Mononuclear cell (primary cell): ENCODE results near the gene SHANK1. TPM values are rescaled to one million over a fixed set of nuclear protein-coding genes. Genes with fewer than 3 reads are reported as not detected.

Experiments
- H3K27me3 ChIP-seq: 2 replicates; pipeline ENCODE4 v1.6.0; 2011; ENCODE audit warnings: low read length, control low read depth; ENCODE audit not compliant: insufficient read depth
- H3K4me1 ChIP-seq: 2 replicates; pipeline ENCODE4 v1.5.1; 2011; ENCODE audit warnings: mild to moderate bottlenecking, low read length, control low read depth; ENCODE audit not compliant: insufficient read depth
- H3K4me3 ChIP-seq: 2 replicates; pipeline ENCODE4 v1.5.1; 2011; ENCODE audit warnings: mild to moderate bottlenecking, low read length, moderate library complexity
- H3K9me3 ChIP-seq: 2 replicates; pipeline ENCODE4 v1.5.1; 2011; ENCODE audit warnings: low read depth, mild to moderate bottlenecking, control low read depth, low read length
- total RNA-seq: library from RNA; depleted of rRNA; stranded (reverse); fragments of >200 nt; gene quantifications from one replicate; pipeline ENCODE4 v1.2.3, GENCODE V29; 2012

SHANK1 gene
- total RNA-seq, 1 donor: 0.21 TPM

- no peaks in the 10 kb centered on the region for H3K4me1 ChIP-seq
- no peak overlapping the region for H3K4me3 ChIP-seq
- no peaks in the 10 kb centered on the region for H3K9me3 ChIP-seq
- H3K27me3 ChIP-seq: peaks cover 4% of the 10 kb centered on the region
These were observed 68.4 kb downstream of the SHANK1 start for GRCh38 chr19:50651174-50651573.

GRCh38 chr19:50649433-50650391, 69.9 kb downstream of the SHANK1 start, which contains the start of gene C19orf81:
TSS of gene C19orf81 (plus strand) at chr19:50649445. CDS start at chr19:50649445, 0 bp downstream.
- Histone ChIP-seq H3K4me3 (no peak within 1 kb of the TSS), H3K9me3 (no peaks in the 10 kb centered on the region), H3K27me3 (peaks cover 2% of the 10 kb centered on the region), H3K4me1 (no peaks in the 10 kb centered on the region)

- Histone ChIP-seq H3K4me3 (no peak overlapping the region), H3K4me1 (no peaks in the 10 kb centered on the region), H3K9me3 (no peaks in the 10 kb centered on the region), H3K27me3 (peaks cover 2% of the 10 kb centered on the region)
These were observed 70.9 kb downstream of the SHANK1 start for GRCh38 chr19:50648659-50649058.

GRCh38 chr19:50647879-50648615, 71.6 kb downstream of the SHANK1 start:
- H3K27me3 ChIP-seq: peaks cover 2% of the 10 kb centered on the region
- H3K9me3 ChIP-seq: no peaks in the 10 kb centered on the region
- no peaks in the 10 kb centered on the region for H3K4me1 ChIP-seq
- H3K4me3 ChIP-seq: no peak overlapping the region

GRCh38 chr19:50646074-50646807, 73.4 kb downstream of the SHANK1 start:
- Histone ChIP-seq H3K27me3 (no peaks in the 10 kb centered on the region), H3K4me1 (no peaks in the 10 kb centered on the region), H3K9me3 (no peaks in the 10 kb centered on the region), H3K4me3 (no peak overlapping the region)

- H3K4me1 ChIP-seq: no peaks in the 10 kb centered on the region
- no peak overlapping the region for H3K4me3 ChIP-seq
- H3K27me3 ChIP-seq: peaks cover 7% of the 10 kb centered on the region
- H3K9me3 ChIP-seq: no peaks in the 10 kb centered on the region
These were observed 74.5 kb downstream of the SHANK1 start for GRCh38 chr19:50645107-50645506.

- Histone ChIP-seq H3K4me3 (no peak overlapping the region), H3K4me1 (no peaks in the 10 kb centered on the region), H3K27me3 (peaks cover 12% of the 10 kb centered on the region), H3K9me3 (no peaks in the 10 kb centered on the region)
These were observed 75.2 kb downstream of the SHANK1 start for GRCh38 chr19:50644315-50644915.

- Histone ChIP-seq H3K27me3 (peaks cover 31% of the 10 kb centered on the region), H3K4me3 (no peak overlapping the region), H3K4me1 (no peaks in the 10 kb centered on the region), H3K9me3 (no peaks in the 10 kb centered on the region)
These were observed 79.2 kb downstream of the SHANK1 start for GRCh38 chr19:50640368-50640767.

- H3K4me3 ChIP-seq: peak within 1 kb of the TSS; percentile 12
- H3K27me3 ChIP-seq: peaks cover 31% of the 10 kb centered on the region
- H3K9me3 ChIP-seq: no peaks in the 10 kb centered on the region
- H3K4me1 ChIP-seq: no peaks in the 10 kb centered on the region
These were observed 80.2 kb downstream of the SHANK1 start, which contains the start of gene SYT3 for GRCh38 chr19:50639121-50640112. TSS of gene SYT3 (minus strand) at chr19:50639881. CDS start at chr19:50637411, 2,470 bp downstream.

- Histone ChIP-seq H3K9me3 (peaks cover 7% of the 10 kb centered on the region), H3K4me1 (no peaks in the 10 kb centered on the region), H3K27me3 (peaks cover 31% of the 10 kb centered on the region), H3K4me3 (no peak overlapping the region)
These were observed 81.0 kb downstream of the SHANK1 start for GRCh38 chr19:50638600-50638999.

GRCh38 chr19:50636317-50637085, 83.1 kb downstream of the SHANK1 start:
- Histone ChIP-seq H3K4me1 (no peaks in the 10 kb centered on the region), H3K9me3 (peaks cover 10% of the 10 kb centered on the region), H3K27me3 (peaks cover 31% of the 10 kb centered on the region), H3K4me3 (no peak overlapping the region)

- Histone ChIP-seq H3K4me1 (no peaks in the 10 kb centered on the region), H3K4me3 (no peak overlapping the region), H3K9me3 (peaks cover 10% of the 10 kb centered on the region), H3K27me3 (peaks cover 15% of the 10 kb centered on the region)
These were observed 85.6 kb downstream of the SHANK1 start for GRCh38 chr19:50633973-50634372.

- H3K4me3 ChIP-seq: no peak overlapping the region
- peaks cover 10% of the 10 kb centered on the region for H3K9me3 ChIP-seq
- H3K27me3 ChIP-seq: peaks cover 8% of the 10 kb centered on the region
- H3K4me1 ChIP-seq: no peaks in the 10 kb centered on the region
These were observed 86.2 kb downstream of the SHANK1 start for GRCh38 chr19:50633359-50633758.
